Adrenal gland (tissue), 5 donors: ENCODE data around the gene ATF7IP.

Experiments used
- POLR2A ChIP-seq, 2 donors: fragments of 450-650 bp; IDR thresholded peaks; one replicate each; pipeline ENCODE4 v1.6.1; 2017; ENCODE audit warnings: antibody characterized with exemption in 2 of 2, mild to moderate bottlenecking in 2 of 2, moderate library complexity in 1 of 2
- TF ChIP-seq, protein P1 (sequence below), 6 experiments: fragments of 450-650 bp in 4 of 6; fragments of 200-600 bp in 2 of 6; sonication (generic) in 1 of 6; IDR thresholded peaks; 1 replicate in 5 of 6; 2 replicates in 1 of 6; pipeline versions ENCODE4 v1.5.1 to v1.8.0; 2016 to 2021; ENCODE audit warnings: antibody characterized with exemption in 6 of 6, mild to moderate bottlenecking in 2 of 6, moderate library complexity in 1 of 6
- donor health status: DM: no; HTN: no; CAD: no.

DNA sequence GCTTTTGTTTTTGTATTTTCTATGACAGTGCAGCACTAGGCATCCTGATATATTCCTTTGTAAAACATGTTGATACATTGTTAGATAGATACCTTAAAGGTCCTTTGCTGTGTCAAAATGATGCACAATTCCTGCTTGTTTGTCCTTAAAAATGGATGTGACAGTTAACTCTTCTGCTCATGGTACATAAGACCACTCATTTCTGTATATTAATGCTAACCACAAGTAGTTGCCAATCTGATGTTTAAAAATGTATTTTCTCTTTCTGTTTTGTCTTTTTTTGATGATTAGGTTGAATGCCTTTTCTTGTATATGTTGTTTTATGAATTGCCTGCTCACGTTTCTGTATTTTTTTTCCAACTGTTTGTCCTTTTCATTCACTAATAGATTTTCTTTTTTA is 35.1 kb downstream of the ATF7IP start:
- TF ChIP-seq, protein P1, sequence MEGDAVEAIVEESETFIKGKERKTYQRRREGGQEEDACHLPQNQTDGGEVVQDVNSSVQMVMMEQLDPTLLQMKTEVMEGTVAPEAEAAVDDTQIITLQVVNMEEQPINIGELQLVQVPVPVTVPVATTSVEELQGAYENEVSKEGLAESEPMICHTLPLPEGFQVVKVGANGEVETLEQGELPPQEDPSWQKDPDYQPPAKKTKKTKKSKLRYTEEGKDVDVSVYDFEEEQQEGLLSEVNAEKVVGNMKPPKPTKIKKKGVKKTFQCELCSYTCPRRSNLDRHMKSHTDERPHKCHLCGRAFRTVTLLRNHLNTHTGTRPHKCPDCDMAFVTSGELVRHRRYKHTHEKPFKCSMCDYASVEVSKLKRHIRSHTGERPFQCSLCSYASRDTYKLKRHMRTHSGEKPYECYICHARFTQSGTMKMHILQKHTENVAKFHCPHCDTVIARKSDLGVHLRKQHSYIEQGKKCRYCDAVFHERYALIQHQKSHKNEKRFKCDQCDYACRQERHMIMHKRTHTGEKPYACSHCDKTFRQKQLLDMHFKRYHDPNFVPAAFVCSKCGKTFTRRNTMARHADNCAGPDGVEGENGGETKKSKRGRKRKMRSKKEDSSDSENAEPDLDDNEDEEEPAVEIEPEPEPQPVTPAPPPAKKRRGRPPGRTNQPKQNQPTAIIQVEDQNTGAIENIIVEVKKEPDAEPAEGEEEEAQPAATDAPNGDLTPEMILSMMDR (IDR thresholded peaks at IDR 0.05) = no peak
- TF ChIP-seq POLR2A (IDR thresholded peaks at IDR 0.05) = no peak
